DLD1 (cell line): ENCODE measurements around the gene RABAC1.
"Not testable (repeated sequence)": the region's sequence is repeated elsewhere in the genome, so short reads cannot be mapped to it uniquely, and the experiment has no call there.

Experiments
- in situ Hi-C: cut with HindIII; loops from 2 replicates; pipeline ENCODE4 v1.10.0; 2017; ENCODE audit warnings: low sequenced_read_pairs

RABAC1 gene

GRCh38 chr19:41959056-41960053, at the start of gene RABAC1:
RABAC1 (minus strand) TSS chr19:41959321; CDS start chr19:41959292, 29 bp downstream.
- in situ Hi-C loops, result loop anchor here (10.0 kb wide), 1 partner anchor 105 kb away; no protein-coding TSS in a partner anchor

- in situ Hi-C loops, result no loop called here
Observed at GRCh38 chr19:42006569-42006968, 47.4 kb upstream of the RABAC1 start.

- in situ Hi-C loops, result no loop called here
Observed at GRCh38 chr19:42005504-42005903, 46.4 kb upstream of the RABAC1 start.

GRCh38 chr19:42003506-42004294, 44.6 kb upstream of the RABAC1 start:
- in situ Hi-C loops, result no loop called here

- in situ Hi-C loops, result no loop called here
Observed at GRCh38 chr19:41999878-42000208, 40.7 kb upstream of the RABAC1 start.

- in situ Hi-C loops, result no loop called here
Observed at GRCh38 chr19:41999071-41999877, 40.2 kb upstream of the RABAC1 start.

GRCh38 chr19:41998246-41999020, 39.3 kb upstream of the RABAC1 start:
- in situ Hi-C loops, result no loop called here

- in situ Hi-C loops, result no loop called here
Observed at GRCh38 chr19:41997851-41998229, 38.7 kb upstream of the RABAC1 start.

GRCh38 chr19:41997121-41997850, 38.2 kb upstream of the RABAC1 start:
- in situ Hi-C loops, result no loop called here

- in situ Hi-C loops, result no loop called here
Observed at GRCh38 chr19:41995959-41996797, 37.1 kb upstream of the RABAC1 start.

- in situ Hi-C loops, result no loop called here
Observed at GRCh38 chr19:41994994-41995958, 36.2 kb upstream of the RABAC1 start.

- in situ Hi-C loops, result no loop called here
Observed at GRCh38 chr19:41994521-41994971, 35.4 kb upstream of the RABAC1 start.

GRCh38 chr19:41993612-41994483, 34.7 kb upstream of the RABAC1 start, which contains the start of gene ATP1A3:
ATP1A3 (minus strand) TSS chr19:41994230; CDS start chr19:41994076, 154 bp downstream.
- in situ Hi-C loops, result no loop called here

- in situ Hi-C loops, result not testable (repeated sequence)
Observed at GRCh38 chr19:41991925-41992569, 32.9 kb upstream of the RABAC1 start.

GRCh38 chr19:41991025-41991424, 31.9 kb upstream of the RABAC1 start:
- in situ Hi-C loops, result no loop called here

- in situ Hi-C loops, result no loop called here
Observed at GRCh38 chr19:41990615-41991014, 31.5 kb upstream of the RABAC1 start.
